Measurements from ENCODE around the gene TRAF4.
"Not testable (repeated sequence)": the region's sequence is repeated elsewhere in the genome, so short reads cannot be mapped to it uniquely, and the experiment has no call there.

Gene TRAF4

DNA sequence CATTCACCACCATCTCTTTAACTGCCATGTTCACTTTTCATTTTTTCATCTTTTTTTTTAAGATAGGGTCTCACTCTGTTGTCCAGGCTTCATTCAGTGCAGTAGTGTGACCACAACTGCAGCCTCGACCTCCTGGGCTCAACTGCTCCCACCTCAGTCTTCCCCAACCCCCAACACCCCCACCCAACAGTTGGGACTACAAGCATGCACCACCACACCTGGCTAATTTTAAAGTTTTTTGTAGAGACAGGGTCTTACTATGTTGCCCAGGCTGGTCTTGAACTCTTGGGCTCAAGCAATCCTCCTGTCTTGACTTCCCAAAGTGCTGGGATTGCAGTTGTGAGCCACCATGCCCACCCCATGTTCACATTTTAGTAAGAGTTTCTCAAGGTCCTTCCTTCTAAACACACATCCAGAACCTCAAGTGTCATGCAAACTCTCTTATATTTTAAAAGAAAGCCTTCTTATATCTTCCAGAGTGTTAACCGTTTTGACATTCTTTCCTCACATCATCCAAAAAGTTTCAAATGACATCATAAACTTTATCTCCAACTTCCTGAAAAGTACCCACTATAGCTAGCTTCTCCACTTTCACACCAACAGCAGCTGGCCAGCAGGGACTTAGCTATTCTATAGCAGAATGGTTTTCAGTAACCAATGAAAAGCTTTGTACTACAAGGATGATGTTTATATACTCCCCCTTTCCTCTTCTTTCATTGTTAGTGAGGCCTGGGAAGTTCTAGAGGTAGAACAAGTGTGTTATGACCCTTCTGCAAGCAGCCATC is 49.3 kb downstream of the TRAF4 start:
- no peak for DNase-seq

DNA sequence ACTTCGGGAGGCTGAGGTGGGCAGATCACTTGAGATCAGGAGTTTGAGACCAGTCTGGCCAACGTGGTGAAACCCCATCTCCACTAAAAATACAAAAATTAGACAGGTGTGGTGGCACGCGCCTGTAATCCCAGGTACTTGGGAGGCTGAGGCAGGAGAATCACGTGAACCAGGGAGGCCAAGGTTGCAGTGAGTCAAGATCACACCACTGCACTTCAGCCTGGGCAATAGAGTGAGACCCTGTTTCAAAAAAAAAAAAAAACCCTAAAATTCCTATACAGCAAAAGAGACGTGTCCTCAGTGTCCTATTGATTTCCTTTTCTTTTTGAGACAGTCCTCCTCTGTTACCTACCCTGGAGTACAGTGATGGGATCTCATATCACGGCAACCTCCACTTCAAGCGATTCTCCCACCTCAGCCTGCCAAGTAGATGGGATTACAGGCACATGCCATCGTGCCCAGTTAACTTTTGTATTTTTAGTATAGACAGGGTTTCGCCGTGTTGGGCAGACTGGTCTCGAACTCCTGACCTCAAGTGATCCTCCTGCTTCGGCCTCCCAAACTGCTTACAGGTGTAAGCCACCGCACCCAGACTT is 51.1 kb downstream of the TRAF4 start:
- not testable (repeated sequence) for DNase-seq

DNA sequence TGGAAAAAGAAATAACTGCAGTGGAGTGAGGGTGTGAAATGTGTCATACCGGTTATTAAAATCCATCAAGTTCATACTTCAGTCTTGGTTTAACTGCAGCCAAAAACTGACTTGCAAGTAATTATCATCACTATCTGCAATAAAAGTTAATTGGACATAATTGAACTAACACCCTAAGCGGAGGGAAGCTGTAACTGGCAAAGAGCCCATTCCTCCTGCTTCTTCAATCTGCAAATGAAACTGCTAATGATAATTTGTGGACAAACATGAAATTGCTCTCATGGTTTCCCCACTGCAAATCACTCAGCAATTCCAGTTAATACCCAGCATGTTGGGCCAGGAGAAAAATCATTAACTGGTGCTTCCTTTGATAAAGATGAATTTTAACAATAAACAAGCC is 52.3 kb downstream of the TRAF4 start:
- no peak for DNase-seq

Data from T-helper 9 cell (primary cell).